Progenitor cell of endocrine pancreas (in vitro differentiated cells): ENCODE results near the gene FAM83E. TPM values are rescaled to one million over a fixed set of nuclear protein-coding genes. Genes with fewer than 3 reads are reported as not detected.

Experiments
- DNase-seq: peaks from one replicate; pipeline ENCODE4 v3.0.0; 2021; ENCODE audit warnings: low spot score; ENCODE audit not compliant: unreplicated experiment
- H3K27ac Mint-ChIP-seq: 2 replicates; pipeline ENCODE4 v1.8.0; 2021; ENCODE audit warnings: mild to moderate bottlenecking, moderate library complexity, mixed read lengths
- H3K27me3 Mint-ChIP-seq: 2 replicates; pipeline ENCODE4 v1.8.0; 2021; ENCODE audit warnings: mixed read lengths
- H3K36me3 Mint-ChIP-seq: 2 replicates; pipeline ENCODE4 v1.8.0; 2022; ENCODE audit warnings: mixed read lengths; ENCODE audit not compliant: insufficient read depth
- H3K4me1 Mint-ChIP-seq: 2 replicates; pipeline ENCODE4 v1.8.0; 2021; ENCODE audit warnings: low read depth, mixed read lengths
- H3K4me3 Mint-ChIP-seq: 2 replicates; pipeline ENCODE4 v1.8.0; 2021; ENCODE audit warnings: low read depth, mild to moderate bottlenecking, moderate library complexity, mixed read lengths
- H3K9me3 Mint-ChIP-seq: 2 replicates; pipeline ENCODE4 v1.8.0; 2021; ENCODE audit warnings: low read depth, mixed read lengths
- CTCF ChIP-seq: fragments of 200-600 bp; sonication (generic); IDR thresholded peaks from one replicate; pipeline ENCODE4 v1.5.0; 2021; ENCODE audit warnings: antibody characterized with exemption, mild to moderate bottlenecking; ENCODE audit not compliant: unreplicated experiment
- total RNA-seq: library from RNA; stranded (reverse); gene quantifications from 2 replicates; pipeline ENCODE4 v1.2.1, GENCODE V29; 2021

The FAM83E gene
- total RNA-seq, 1 donor from 2014 or later, result 4.3 TPM

GRCh38 chr19:48619692-48620585, 5.1 kb upstream of the FAM83E start:
- Mint-ChIP-seq H3K27me3 (no peaks in the 10 kb centered on the region), H3K27ac (peak overlapping the region; percentile 99), H3K36me3 (peaks cover 11% of the 10 kb centered on the region), H3K9me3 (no peaks in the 10 kb centered on the region), H3K4me1 (peaks cover 37% of the 10 kb centered on the region), H3K4me3 (peak overlapping the region; percentile 93)
- TF ChIP-seq CTCF, result no peak
- no peak for DNase-seq

GRCh38 chr19:48618916-48619691, 4.2 kb upstream of the FAM83E start, which contains the start of the genes RPL18 and SPHK2:
Gene RPL18, minus strand, starts transcription at chr19:48619178. Its CDS starts 35 bp downstream, at chr19:48619143.
Gene SPHK2, plus strand, starts transcription at chr19:48619506. Its CDS starts 1,009 bp downstream, at chr19:48620515.
- H3K27me3 Mint-ChIP-seq, result no peaks in the 10 kb centered on the region
- H3K4me3 Mint-ChIP-seq, result peak within 1 kb of the TSS; percentile 93
- H3K9me3 Mint-ChIP-seq, result no peaks in the 10 kb centered on the region
- H3K4me1 Mint-ChIP-seq, result peaks cover 39% of the 10 kb centered on the region
- H3K36me3 Mint-ChIP-seq, result peaks cover 11% of the 10 kb centered on the region
- H3K27ac Mint-ChIP-seq, result peak within 1 kb of the TSS; percentile 99
- peak; percentile 92 for DNase-seq
- TF ChIP-seq CTCF, result no peak

GRCh38 chr19:48618278-48618915, 3.5 kb upstream of the FAM83E start:
- Mint-ChIP-seq H3K27me3 (no peaks in the 10 kb centered on the region), H3K4me1 (peaks cover 37% of the 10 kb centered on the region), H3K27ac (peak overlapping the region; percentile 99), H3K9me3 (no peaks in the 10 kb centered on the region), H3K4me3 (peak overlapping the region; percentile 93), H3K36me3 (peaks cover 11% of the 10 kb centered on the region)
- DNase-seq, result no peak
- no peak for TF ChIP-seq CTCF

- DNase-seq, result no peak
- no peak for TF ChIP-seq CTCF
- peak overlapping the region; percentile 93 for H3K4me3 Mint-ChIP-seq
- H3K27ac Mint-ChIP-seq, result peak overlapping the region; percentile 99
- no peaks in the 10 kb centered on the region for H3K27me3 Mint-ChIP-seq
- peaks cover 11% of the 10 kb centered on the region for H3K36me3 Mint-ChIP-seq
- H3K4me1 Mint-ChIP-seq, result peaks cover 35% of the 10 kb centered on the region
- no peaks in the 10 kb centered on the region for H3K9me3 Mint-ChIP-seq
Observed at GRCh38 chr19:48617146-48617937, 2.5 kb upstream of the FAM83E start.
